ENCODE results near the gene MMP20. TPM values are rescaled to one million over a fixed set of nuclear protein-coding genes. Genes with fewer than 3 reads are reported as not detected.

MMP20 gene
- total RNA-seq, 1 experiment from 2014 or later: not detected

DNA sequence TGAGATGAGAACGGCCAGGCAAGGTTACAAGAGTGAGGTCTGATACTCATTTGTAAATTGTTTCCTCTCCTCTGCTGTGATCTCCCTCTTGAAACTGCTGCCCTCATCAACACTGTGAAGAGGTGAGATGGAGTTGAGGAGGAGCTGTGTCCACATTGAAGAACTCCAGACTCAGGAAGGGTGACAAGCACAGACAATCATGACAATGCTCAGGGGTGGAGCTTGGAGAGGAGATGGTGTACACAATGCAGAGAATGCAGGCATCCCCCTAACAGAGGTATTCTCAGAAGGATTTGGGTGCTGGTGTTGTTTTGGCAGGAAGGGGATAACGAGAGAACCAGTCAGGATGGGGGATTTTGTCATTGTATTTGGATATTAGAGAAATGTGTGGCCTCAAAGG lies 73.1 kb downstream of the MMP20 start:
- ATAC-seq (peak; percentile 73), DNase-seq (ENCODE audit: low read depth, low spot score) (no peak)
- no peaks in the 10 kb centered on the region; the same call in 1 of the 2 replicates for H3K9me3 ChIP-seq (ENCODE audit: control insufficient read depth, insufficient read depth, low read depth, low read length)
- CTCF ChIA-PET: no interaction called here
- peaks cover 37% of the 10 kb centered on the region for H3K4me1 ChIP-seq (ENCODE audit: control insufficient read depth, insufficient read depth, low read length)
- no peaks in the 10 kb centered on the region for H3K36me3 ChIP-seq (ENCODE audit: control insufficient read depth, insufficient read depth, low read length)
- H3K27ac ChIP-seq (ENCODE audit: low read length): peak overlapping the region; percentile 83
- no peak for TF ChIP-seq POLR2AphosphoS5 (IDR thresholded peaks at IDR 0.05; ENCODE audit: low read depth, low read length)
- TF ChIP-seq, protein P1, sequence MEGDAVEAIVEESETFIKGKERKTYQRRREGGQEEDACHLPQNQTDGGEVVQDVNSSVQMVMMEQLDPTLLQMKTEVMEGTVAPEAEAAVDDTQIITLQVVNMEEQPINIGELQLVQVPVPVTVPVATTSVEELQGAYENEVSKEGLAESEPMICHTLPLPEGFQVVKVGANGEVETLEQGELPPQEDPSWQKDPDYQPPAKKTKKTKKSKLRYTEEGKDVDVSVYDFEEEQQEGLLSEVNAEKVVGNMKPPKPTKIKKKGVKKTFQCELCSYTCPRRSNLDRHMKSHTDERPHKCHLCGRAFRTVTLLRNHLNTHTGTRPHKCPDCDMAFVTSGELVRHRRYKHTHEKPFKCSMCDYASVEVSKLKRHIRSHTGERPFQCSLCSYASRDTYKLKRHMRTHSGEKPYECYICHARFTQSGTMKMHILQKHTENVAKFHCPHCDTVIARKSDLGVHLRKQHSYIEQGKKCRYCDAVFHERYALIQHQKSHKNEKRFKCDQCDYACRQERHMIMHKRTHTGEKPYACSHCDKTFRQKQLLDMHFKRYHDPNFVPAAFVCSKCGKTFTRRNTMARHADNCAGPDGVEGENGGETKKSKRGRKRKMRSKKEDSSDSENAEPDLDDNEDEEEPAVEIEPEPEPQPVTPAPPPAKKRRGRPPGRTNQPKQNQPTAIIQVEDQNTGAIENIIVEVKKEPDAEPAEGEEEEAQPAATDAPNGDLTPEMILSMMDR (IDR thresholded peaks at IDR 0.05): no peak
- no peak for TF ChIP-seq TCF7L2 (IDR thresholded peaks at IDR 0.05; ENCODE audit: low read depth, low read length)
- TF ChIP-seq SIN3A (IDR thresholded peaks at IDR 0.05; ENCODE audit: borderline replicate concordance, insufficient read depth, low read depth, low read length): no peak
- TF ChIP-seq, protein P2, sequence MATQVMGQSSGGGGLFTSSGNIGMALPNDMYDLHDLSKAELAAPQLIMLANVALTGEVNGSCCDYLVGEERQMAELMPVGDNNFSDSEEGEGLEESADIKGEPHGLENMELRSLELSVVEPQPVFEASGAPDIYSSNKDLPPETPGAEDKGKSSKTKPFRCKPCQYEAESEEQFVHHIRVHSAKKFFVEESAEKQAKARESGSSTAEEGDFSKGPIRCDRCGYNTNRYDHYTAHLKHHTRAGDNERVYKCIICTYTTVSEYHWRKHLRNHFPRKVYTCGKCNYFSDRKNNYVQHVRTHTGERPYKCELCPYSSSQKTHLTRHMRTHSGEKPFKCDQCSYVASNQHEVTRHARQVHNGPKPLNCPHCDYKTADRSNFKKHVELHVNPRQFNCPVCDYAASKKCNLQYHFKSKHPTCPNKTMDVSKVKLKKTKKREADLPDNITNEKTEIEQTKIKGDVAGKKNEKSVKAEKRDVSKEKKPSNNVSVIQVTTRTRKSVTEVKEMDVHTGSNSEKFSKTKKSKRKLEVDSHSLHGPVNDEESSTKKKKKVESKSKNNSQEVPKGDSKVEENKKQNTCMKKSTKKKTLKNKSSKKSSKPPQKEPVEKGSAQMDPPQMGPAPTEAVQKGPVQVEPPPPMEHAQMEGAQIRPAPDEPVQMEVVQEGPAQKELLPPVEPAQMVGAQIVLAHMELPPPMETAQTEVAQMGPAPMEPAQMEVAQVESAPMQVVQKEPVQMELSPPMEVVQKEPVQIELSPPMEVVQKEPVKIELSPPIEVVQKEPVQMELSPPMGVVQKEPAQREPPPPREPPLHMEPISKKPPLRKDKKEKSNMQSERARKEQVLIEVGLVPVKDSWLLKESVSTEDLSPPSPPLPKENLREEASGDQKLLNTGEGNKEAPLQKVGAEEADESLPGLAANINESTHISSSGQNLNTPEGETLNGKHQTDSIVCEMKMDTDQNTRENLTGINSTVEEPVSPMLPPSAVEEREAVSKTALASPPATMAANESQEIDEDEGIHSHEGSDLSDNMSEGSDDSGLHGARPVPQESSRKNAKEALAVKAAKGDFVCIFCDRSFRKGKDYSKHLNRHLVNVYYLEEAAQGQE (IDR thresholded peaks at IDR 0.05; ENCODE audit: insufficient read depth in 1 of 2, low read depth in 2 of 2, low read length in 1 of 2): no peak
- POLR2A ChIA-PET: interaction anchor here (0.6 kb wide), 1 partner anchor 52 kb away, joined by 9 read pairs; no protein-coding TSS in a partner anchor
- H3K4me3 ChIP-seq (ENCODE audit: low read depth in 2 of 2, low read length in 2 of 2): peak overlapping the region in 1 of 2 experiments; percentile 14; a peak in 2 of 4 replicates
- in situ Hi-C loops (cut with HindIII; ENCODE audit: low pct_unique_long_range_greater_than_20kb, low sequenced_read_pairs): no loop called here
- no peaks in the 10 kb centered on the region for H3K27me3 ChIP-seq (ENCODE audit: control insufficient read depth, insufficient read depth, low read length)
- BruUV-seq (replicated peaks): TSS peak; percentile 93
- intact Hi-C loops (cut with micrococcal nuclease; ENCODE audit: unreplicated experiment): no loop called here

DNA sequence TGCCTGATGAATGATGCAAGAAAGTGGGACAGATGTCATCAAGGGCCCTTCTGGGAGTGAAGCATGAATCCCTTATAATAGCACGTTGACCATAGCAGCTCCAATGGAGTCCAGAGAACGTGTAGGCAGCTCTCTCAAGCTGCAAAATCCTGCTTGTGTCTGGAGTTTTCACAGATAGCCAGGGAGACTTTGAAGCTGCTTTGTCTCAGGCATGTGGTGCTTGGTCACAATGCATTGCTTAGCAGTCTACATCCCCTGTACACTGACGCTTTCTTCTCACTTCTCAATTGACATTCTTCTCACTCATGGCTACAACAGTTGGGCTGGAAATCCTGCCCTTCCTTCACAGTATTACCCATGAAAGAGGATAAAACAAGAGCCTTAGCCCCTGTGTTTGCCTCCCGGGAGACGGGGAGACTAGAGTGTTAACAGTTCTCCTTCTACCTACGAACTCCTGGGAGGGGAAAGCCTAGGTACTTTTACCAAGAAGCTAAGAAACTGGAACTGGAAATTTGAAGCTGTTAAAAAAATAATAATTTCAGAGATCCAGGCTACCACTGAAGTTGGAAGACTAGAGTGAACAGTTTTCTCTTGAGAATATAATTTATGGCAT lies 73.9 kb downstream of the MMP20 start:
- Histone ChIP-seq H3K4me3 (ENCODE audit: low read depth in 2 of 2, low read length in 2 of 2) (no peak overlapping the region), H3K27ac (ENCODE audit: low read length) (peak overlapping the region; percentile 83), H3K4me1 (ENCODE audit: control insufficient read depth, insufficient read depth, low read length) (peaks cover 37% of the 10 kb centered on the region), H3K9me3 (ENCODE audit: control insufficient read depth, insufficient read depth, low read depth, low read length) (no peaks in the 10 kb centered on the region; the same call in 1 of the 2 replicates), H3K27me3 (ENCODE audit: control insufficient read depth, insufficient read depth, low read length) (no peaks in the 10 kb centered on the region), H3K36me3 (ENCODE audit: control insufficient read depth, insufficient read depth, low read length) (no peaks in the 10 kb centered on the region)
- in situ Hi-C loops (cut with HindIII; ENCODE audit: low pct_unique_long_range_greater_than_20kb, low sequenced_read_pairs) (no loop called here), intact Hi-C loops (cut with micrococcal nuclease; ENCODE audit: unreplicated experiment) (no loop called here)
- TF ChIP-seq, protein P2 (IDR thresholded peaks at IDR 0.05; ENCODE audit: insufficient read depth in 1 of 2, low read depth in 2 of 2, low read length in 1 of 2): no peak
- TF ChIP-seq POLR2AphosphoS5 (IDR thresholded peaks at IDR 0.05; ENCODE audit: low read depth, low read length) (no peak), TCF7L2 (IDR thresholded peaks at IDR 0.05; ENCODE audit: low read depth, low read length) (no peak), SIN3A (IDR thresholded peaks at IDR 0.05; ENCODE audit: borderline replicate concordance, insufficient read depth, low read depth, low read length) (no peak)
- TF ChIP-seq, protein P1 (IDR thresholded peaks at IDR 0.05): no peak
- DNase-seq (ENCODE audit: low read depth, low spot score): no peak
- BruUV-seq (replicated peaks): no TSS peak
- ChIA-PET POLR2A (no interaction called here), CTCF (no interaction called here)
- ATAC-seq: 0 out of 2 replicates have a peak, but pooled peaks have one; percentile 6
